ENCODE measurements around the gene FNDC4.

DNA sequence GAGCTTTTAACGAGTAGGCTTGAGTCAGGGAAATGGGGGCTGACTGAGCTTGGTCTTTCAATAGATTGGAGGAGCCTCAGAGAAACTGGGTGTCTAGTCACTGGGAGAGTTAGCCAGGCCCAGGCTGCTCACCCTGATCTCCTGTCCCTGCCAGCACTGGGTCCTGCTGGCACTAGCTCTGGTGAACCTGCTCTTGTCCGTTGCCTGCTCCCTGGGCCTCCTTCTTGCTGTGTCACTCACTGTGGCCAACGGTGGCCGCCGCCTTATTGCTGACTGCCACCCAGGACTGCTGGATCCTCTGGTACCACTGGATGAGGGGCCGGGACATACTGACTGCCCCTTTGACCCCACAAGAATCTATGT, 52.1 kb downstream of the FNDC4 start:
- TF ChIP-seq EZH2phosphoT487 (IDR thresholded peaks at IDR 0.05; ENCODE audit: insufficient read depth, low read depth): no peak
- TF ChIP-seq EZH2 (IDR thresholded peaks at IDR 0.05; ENCODE audit: insufficient read depth, poor library complexity, severe bottlenecking): no peak
